SU-DHL-6 (cell line): ENCODE data around the gene SUCLG1.

ENCODE experiments used
- H2AFZ ChIP-seq: fragments of 200-600 bp; sonication (generic); 2 replicates; pipeline ENCODE4 v1.6.1; 2014; ENCODE audit warnings: low read depth, mild to moderate bottlenecking, moderate library complexity, mixed read lengths, antibody characterized with exemption, low read length; ENCODE audit not compliant: severe bottlenecking
- H3F3A ChIP-seq: fragments of 200-600 bp; shearing (Covaris generic); 2 replicates; pipeline ENCODE4 v1.6.0; 2016; ENCODE audit warnings: antibody characterized with exemption, mild to moderate bottlenecking; ENCODE audit not compliant: insufficient read depth
- H3K27ac ChIP-seq: fragments of 200-600 bp; sonication (generic); 2 replicates; pipeline ENCODE4 v1.5.1; 2016; ENCODE audit warnings: low read depth, mild to moderate bottlenecking, low read length, moderate library complexity, mixed read lengths
- H3K27me3 ChIP-seq: fragments of 200-600 bp; sonication (generic), shearing (Covaris generic); 2 replicates; pipeline ENCODE4 v1.6.0; 2014; ENCODE audit warnings: mild to moderate bottlenecking, low read length
- H3K36me3 ChIP-seq: fragments of 200-600 bp; sonication (generic); 2 replicates; pipeline ENCODE4 v1.6.1; 2014; ENCODE audit warnings: mild to moderate bottlenecking, low read length, mixed read lengths
- H3K4me2 ChIP-seq: fragments of 300-600, 200-600 bp; shearing (Covaris generic), sonication (generic); 2 replicates; pipeline ENCODE4 v1.6.0; 2014; ENCODE audit warnings: low read length, low read depth, mild to moderate bottlenecking; ENCODE audit not compliant: poor library complexity, severe bottlenecking
- H3K4me3 ChIP-seq: fragments of 200-600 bp; sonication (generic); 2 replicates; pipeline ENCODE4 v1.5.1; 2014; ENCODE audit warnings: antibody characterized with exemption, low read length, mild to moderate bottlenecking, mixed read lengths; ENCODE audit not compliant: insufficient read depth, poor library complexity, severe bottlenecking
- H3K79me2 ChIP-seq: fragments of 200-600 bp; sonication (generic); 2 replicates; pipeline ENCODE4 v1.6.1; 2014; ENCODE audit warnings: mild to moderate bottlenecking, low read length, moderate library complexity; ENCODE audit not compliant: insufficient read depth
- H3K9ac ChIP-seq: fragments of 200-600 bp; sonication (generic); 2 replicates; pipeline ENCODE4 v1.7.0; 2014; ENCODE audit warnings: mild to moderate bottlenecking, low read length
- H3K9me2 ChIP-seq: fragments of 200-600 bp; sonication (generic); replicated peaks from 2 replicates; pipeline ENCODE4 v1.6.1; 2014; ENCODE audit warnings: low read length; ENCODE audit not compliant: insufficient read depth
- H3K9me3 ChIP-seq: fragments of 200-600 bp; sonication (generic); 2 replicates; pipeline ENCODE4 v1.6.1; 2014; ENCODE audit warnings: low read length, mixed read lengths; ENCODE audit not compliant: insufficient read depth
- H4K20me1 ChIP-seq: fragments of 200-600 bp; sonication (generic); 2 replicates; pipeline ENCODE4 v1.6.1; 2014; ENCODE audit warnings: low read depth, mild to moderate bottlenecking, antibody characterized with exemption, low read length, moderate library complexity, mixed read lengths
- EZH2phosphoT487 ChIP-seq: fragments of 200-600 bp; sonication (generic), shearing (Covaris generic); conservative IDR thresholded peaks from 2 replicates; pipeline ENCODE4 v1.6.1; 2018; ENCODE audit warnings: mild to moderate bottlenecking, antibody characterized with exemption, low read length, moderate library complexity, mixed read lengths
- TF ChIP-seq, protein P1 (sequence below): fragments of 200-600 bp; sonication (generic); IDR thresholded peaks from one replicate; pipeline ENCODE4 v1.5.1; 2017; ENCODE audit warnings: antibody characterized with exemption, mild to moderate bottlenecking, low read length, moderate library complexity; ENCODE audit not compliant: insufficient read depth, poor library complexity, severe bottlenecking

Gene SUCLG1

GRCh38 chr2:84467389-84467788 is 8.3 kb upstream of the SUCLG1 start:
- no peak overlapping the region for H3K4me3 ChIP-seq
- TF ChIP-seq EZH2phosphoT487: no peak
- TF ChIP-seq, protein P1, sequence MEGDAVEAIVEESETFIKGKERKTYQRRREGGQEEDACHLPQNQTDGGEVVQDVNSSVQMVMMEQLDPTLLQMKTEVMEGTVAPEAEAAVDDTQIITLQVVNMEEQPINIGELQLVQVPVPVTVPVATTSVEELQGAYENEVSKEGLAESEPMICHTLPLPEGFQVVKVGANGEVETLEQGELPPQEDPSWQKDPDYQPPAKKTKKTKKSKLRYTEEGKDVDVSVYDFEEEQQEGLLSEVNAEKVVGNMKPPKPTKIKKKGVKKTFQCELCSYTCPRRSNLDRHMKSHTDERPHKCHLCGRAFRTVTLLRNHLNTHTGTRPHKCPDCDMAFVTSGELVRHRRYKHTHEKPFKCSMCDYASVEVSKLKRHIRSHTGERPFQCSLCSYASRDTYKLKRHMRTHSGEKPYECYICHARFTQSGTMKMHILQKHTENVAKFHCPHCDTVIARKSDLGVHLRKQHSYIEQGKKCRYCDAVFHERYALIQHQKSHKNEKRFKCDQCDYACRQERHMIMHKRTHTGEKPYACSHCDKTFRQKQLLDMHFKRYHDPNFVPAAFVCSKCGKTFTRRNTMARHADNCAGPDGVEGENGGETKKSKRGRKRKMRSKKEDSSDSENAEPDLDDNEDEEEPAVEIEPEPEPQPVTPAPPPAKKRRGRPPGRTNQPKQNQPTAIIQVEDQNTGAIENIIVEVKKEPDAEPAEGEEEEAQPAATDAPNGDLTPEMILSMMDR: no peak
- no peaks in the 10 kb centered on the region for H4K20me1 ChIP-seq
- H3F3A ChIP-seq: no peaks in the 10 kb centered on the region
- no peak overlapping the region for H3K9ac ChIP-seq
- no peaks in the 10 kb centered on the region for H3K9me2 ChIP-seq
- H3K36me3 ChIP-seq: 0 out of 2 replicates have a peak, but pooled peaks cover 5% of the 10 kb centered on the region
- no peaks in the 10 kb centered on the region for H3K27me3 ChIP-seq
- H2AFZ ChIP-seq: no peak overlapping the region
- H3K27ac ChIP-seq: no peak overlapping the region
- H3K4me2 ChIP-seq: no peak overlapping the region
- H3K79me2 ChIP-seq: no peaks in the 10 kb centered on the region
- peaks cover 17% of the 10 kb centered on the region; the same call in 1 of the 2 replicates for H3K9me3 ChIP-seq

GRCh38 chr2:84461310-84461709 is 2.2 kb upstream of the SUCLG1 start:
- H3K9me2 ChIP-seq: no peaks in the 10 kb centered on the region
- no peak overlapping the region for H3K9ac ChIP-seq
- H2AFZ ChIP-seq: no peak overlapping the region
- no peak overlapping the region for H3K4me2 ChIP-seq
- no peaks in the 10 kb centered on the region for H3K36me3 ChIP-seq
- peaks cover 35% of the 10 kb centered on the region for H3K79me2 ChIP-seq
- TF ChIP-seq, protein P1: no peak
- TF ChIP-seq EZH2phosphoT487: no peak
- H3K9me3 ChIP-seq: 0 out of 2 replicates have a peak, but pooled peaks cover under 1% of the 10 kb centered on the region
- no peak overlapping the region for H3K27ac ChIP-seq
- no peaks in the 10 kb centered on the region for H3K27me3 ChIP-seq
- H4K20me1 ChIP-seq: no peaks in the 10 kb centered on the region; the same call in 1 of the 2 replicates
- H3F3A ChIP-seq: no peaks in the 10 kb centered on the region; the same call in 1 of the 2 replicates
- H3K4me3 ChIP-seq: no peak overlapping the region

GRCh38 chr2:84460670-84461069 is 1.6 kb upstream of the SUCLG1 start:
- Histone ChIP-seq H2AFZ (no peak overlapping the region), H3F3A (no peaks in the 10 kb centered on the region; the same call in 1 of the 2 replicates), H3K9ac (no peak overlapping the region), H3K27ac (no peak overlapping the region), H3K79me2 (peaks cover 40% of the 10 kb centered on the region), H3K9me2 (no peaks in the 10 kb centered on the region), H3K4me3 (no peak overlapping the region), H3K9me3 (no peaks in the 10 kb centered on the region), H3K4me2 (peak overlapping the region; percentile 96), H3K36me3 (no peaks in the 10 kb centered on the region), H3K27me3 (no peaks in the 10 kb centered on the region), H4K20me1 (no peaks in the 10 kb centered on the region; the same call in 1 of the 2 replicates)
- TF ChIP-seq, protein P1: no peak
- TF ChIP-seq EZH2phosphoT487: no peak
